Cardiac fibroblast (primary cell): ENCODE results near the gene TSPAN7.

ENCODE experiments used
- DNase-seq, 2 donors: peaks; one replicate each; pipeline versions ENCODE4 v3.0.0 to v3.0.0-alpha.2; 2010; ENCODE audit warnings: low read depth in 2 of 2
- H3K4me3 ChIP-seq, 2 donors: replicated peaks in 1 of 2; 1 replicate in 1 of 2; 2 replicates in 1 of 2; pipeline ENCODE4 v1.5.1; 2011; ENCODE audit warnings: low read depth in 2 of 2, low read length in 2 of 2, mild to moderate bottlenecking in 2 of 2, moderate library complexity in 1 of 2
- CTCF ChIP-seq: IDR thresholded peaks from one replicate; pipeline ENCODE4 v1.5.1; 2011; ENCODE audit warnings: low read depth, mild to moderate bottlenecking, low read length, inconsistent platforms

The TSPAN7 gene

GRCh38 chrX:38561126-38561868, at the start of gene TSPAN7:
TSS of gene TSPAN7 (plus strand) at chrX:38561542. CDS start at chrX:38561547, 5 bp downstream.
- DNase-seq, result peak; percentile 54 to 69

GRCh38 chrX:38513112-38513742, 48.1 kb upstream of the TSPAN7 start:
- H3K4me3 ChIP-seq, result no peak overlapping the region
- no peak for TF ChIP-seq CTCF
- DNase-seq, result no peak

More at GRCh38 chrX:38561126-38561868, at the start of gene TSPAN7:
- peak within 1 kb of the TSS; percentile 40 to 48 for H3K4me3 ChIP-seq
- TF ChIP-seq CTCF, result no peak

- no peak overlapping the region for H3K4me3 ChIP-seq
- TF ChIP-seq CTCF, result no peak
- DNase-seq, result no peak
Observed at GRCh38 chrX:38514016-38514854, 47.1 kb upstream of the TSPAN7 start.

DNA sequence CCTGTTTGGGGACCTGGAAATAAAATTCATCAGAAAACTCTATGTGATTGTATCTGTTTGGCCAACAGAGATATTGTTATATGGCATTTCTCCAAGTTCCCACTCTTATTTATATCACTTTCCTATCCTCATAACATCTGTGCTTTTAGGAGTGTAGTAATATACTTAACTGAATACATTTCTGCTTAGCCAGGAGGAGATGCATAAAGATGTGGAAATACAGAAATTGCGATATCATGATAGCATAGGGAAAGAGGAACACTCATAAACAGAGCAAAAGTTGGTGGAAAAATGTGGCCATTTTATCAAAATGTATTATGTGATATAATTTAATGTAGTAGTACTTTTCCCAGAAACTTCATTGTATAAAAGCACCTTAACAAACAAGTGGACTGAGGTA, 46.1 kb upstream of the TSPAN7 start:
- TF ChIP-seq CTCF, result no peak
- DNase-seq, result no peak
- H3K4me3 ChIP-seq, result no peak overlapping the region

- TF ChIP-seq CTCF, result no peak
- DNase-seq, result no peak
- no peak overlapping the region for H3K4me3 ChIP-seq
Observed at GRCh38 chrX:38516196-38516774, 45.1 kb upstream of the TSPAN7 start.

DNA sequence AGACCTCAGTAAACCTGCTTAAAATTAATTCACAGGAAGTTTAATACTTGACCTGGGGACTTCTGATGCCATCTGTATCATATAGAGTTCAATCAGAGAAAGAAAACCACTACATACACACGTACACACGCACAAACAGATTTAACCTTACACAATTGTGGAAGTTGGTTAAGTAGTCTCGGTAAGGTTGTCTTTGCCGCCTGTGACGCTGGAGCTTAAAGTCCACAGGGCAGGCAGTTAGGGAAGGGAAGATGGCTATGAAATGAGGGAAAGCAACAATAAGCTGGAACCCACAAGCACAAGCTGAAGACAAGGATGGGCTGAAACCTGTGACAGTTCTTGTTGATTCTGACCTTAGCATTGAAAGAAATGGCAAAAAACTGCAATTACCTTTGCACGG, 41.7 kb upstream of the TSPAN7 start:
- TF ChIP-seq CTCF, result no peak
- DNase-seq, result no peak
- no peak overlapping the region for H3K4me3 ChIP-seq
